Measurements from ENCODE around the gene ZNF385B. TPM values are rescaled to one million over a fixed set of nuclear protein-coding genes. Genes with fewer than 3 reads are reported as not detected.

Gene ZNF385B
- total RNA-seq, 1 donor from 2014 or later, result 0.25 TPM

- no peaks in the 10 kb centered on the region for H3K36me3 ChIP-seq (ENCODE audit: control insufficient read depth, insufficient read depth, low read length)
- no peak for TF ChIP-seq CTCF (IDR thresholded peaks at IDR 0.05; ENCODE audit: insufficient read depth, low read length, poor library complexity, severe bottlenecking)
- no peak for DNase-seq (ENCODE audit: low read depth)
- no peak overlapping the region for H3K4me3 ChIP-seq (ENCODE audit: low read depth, low read length)
- H3K27me3 ChIP-seq (ENCODE audit: control insufficient read depth, insufficient read depth, low read length), result no peaks in the 10 kb centered on the region
Measured at GRCh38 chr2:179882851-179883806, 21.7 kb upstream of the ZNF385B start.

GRCh38 chr2:179877601-179878364, 16.4 kb upstream of the ZNF385B start:
- no peaks in the 10 kb centered on the region for H3K27me3 ChIP-seq (ENCODE audit: control insufficient read depth, insufficient read depth, low read length)
- no peak overlapping the region for H3K4me3 ChIP-seq (ENCODE audit: low read depth, low read length)
- no peak for TF ChIP-seq CTCF (IDR thresholded peaks at IDR 0.05; ENCODE audit: insufficient read depth, low read length, poor library complexity, severe bottlenecking)
- DNase-seq (ENCODE audit: low read depth), result no peak
- no peaks in the 10 kb centered on the region for H3K36me3 ChIP-seq (ENCODE audit: control insufficient read depth, insufficient read depth, low read length)

- TF ChIP-seq CTCF (IDR thresholded peaks at IDR 0.05; ENCODE audit: insufficient read depth, low read length, poor library complexity, severe bottlenecking), result no peak
- Histone ChIP-seq H3K4me3 (ENCODE audit: low read depth, low read length) (no peak overlapping the region), H3K36me3 (ENCODE audit: control insufficient read depth, insufficient read depth, low read length) (no peaks in the 10 kb centered on the region), H3K27me3 (ENCODE audit: control insufficient read depth, insufficient read depth, low read length) (no peaks in the 10 kb centered on the region)
- no peak for DNase-seq (ENCODE audit: low read depth)
Measured at GRCh38 chr2:179876266-179876665, 14.9 kb upstream of the ZNF385B start.

- no peak for TF ChIP-seq CTCF (IDR thresholded peaks at IDR 0.05; ENCODE audit: insufficient read depth, low read length, poor library complexity, severe bottlenecking)
- Histone ChIP-seq H3K27me3 (ENCODE audit: control insufficient read depth, insufficient read depth, low read length) (no peaks in the 10 kb centered on the region), H3K36me3 (ENCODE audit: control insufficient read depth, insufficient read depth, low read length) (no peaks in the 10 kb centered on the region), H3K4me3 (ENCODE audit: low read depth, low read length) (no peak overlapping the region)
- DNase-seq (ENCODE audit: low read depth), result no peak
Measured at GRCh38 chr2:179875864-179876263, 14.5 kb upstream of the ZNF385B start.

GRCh38 chr2:179862898-179863458, 1.6 kb upstream of the ZNF385B start:
- DNase-seq (ENCODE audit: low read depth), result no peak
- peaks cover 12% of the 10 kb centered on the region for H3K27me3 ChIP-seq (ENCODE audit: control insufficient read depth, insufficient read depth, low read length)
- H3K4me3 ChIP-seq (ENCODE audit: low read depth, low read length), result no peak overlapping the region
- no peak for TF ChIP-seq CTCF (IDR thresholded peaks at IDR 0.05; ENCODE audit: insufficient read depth, low read length, poor library complexity, severe bottlenecking)
- no peaks in the 10 kb centered on the region for H3K36me3 ChIP-seq (ENCODE audit: control insufficient read depth, insufficient read depth, low read length)

Measured in kidney epithelial cell (primary cell).